ENCODE measurements around the gene TMEM170B.

GRCh38 chr6:11575408-11576033, 38.0 kb downstream of the TMEM170B start:
- peak; percentile 77 to 91 (median 83) for TF ChIP-seq CTCF (IDR thresholded peaks at IDR 0.05)
- no peak for TF ChIP-seq POLR2A (IDR thresholded peaks at IDR 0.05)

Data from esophagus squamous epithelium (tissue), 4 donors.